Pancreas (tissue), 10 donors: ENCODE data around the gene VEGFB. TPM values are rescaled to one million over a fixed set of nuclear protein-coding genes. Genes with fewer than 3 reads are reported as not detected.

Experiments used
- ATAC-seq, 4 donors: fragments of 200-7000 bp; cut with Tn5 transposase; one replicate each; pipeline versions ENCODE4 v1.8.0 to v1.9.1; 2020; ENCODE audit warnings: mild to moderate bottlenecking in 4 of 4, moderate library complexity in 4 of 4
- DNase-seq, 6 donors: peaks; one replicate each; pipeline ENCODE4 v3.0.0-alpha.2; 2020
- FAIRE-seq: peaks from 2 replicates; lab custom pipeline; 2012; peaks lifted over from hg19 to GRCh38; lab: Jason Lieb, UNC
- H3K27ac ChIP-seq, 4 donors: fragments of 200-600 bp; sonication (generic); 1 replicate in 3 of 4; 2 replicates in 1 of 4; pipeline versions ENCODE4 v1.5.0 to v1.8.0; 2020
- H3K27me3 ChIP-seq, 4 donors: fragments of 200-600 bp; one replicate each; pipeline ENCODE4 v1.8.0; 2021
- H3K36me3 ChIP-seq, 3 donors: fragments of 200-600 bp; sonication (generic) in 1 of 3; one replicate each; pipeline versions ENCODE4 v1.5.0 to v1.8.0; 2020 to 2021
- H3K4me1 ChIP-seq, 3 donors: fragments of 200-600 bp; one replicate each; pipeline ENCODE4 v1.8.0; 2021
- H3K4me3 ChIP-seq, 4 donors: fragments of 200-600 bp; sonication (generic) in 2 of 4; one replicate each; pipeline versions ENCODE4 v1.5.0 to v1.8.0; 2020 to 2021
- H3K9me3 ChIP-seq, 4 donors: fragments of 200-600 bp; one replicate each; pipeline ENCODE4 v1.8.0; 2021
- WGBS, 2 donors: extraction: QIAGEN DNeasy Blood & Tissue Kit; methylation state at CpG; one replicate each; pipeline ENCODE4 v1.1.7; 2013; 5-methylcytosine and 5-hydroxymethylcytosine counted together
- intact Hi-C, 3 donors: fragments of 100-400 bp; cut with DNase I; formaldehyde crosslinking; loops; one replicate each; pipeline versions ENCODE4 v1.11.1 to v1.14.2; 2022
- polyA plus RNA-seq, 2 donors: library from polyadenylated mRNA; stranded (reverse); fragments of 200-250 nt; gene quantifications; one replicate each; pipeline ENCODE4 v1.2.3, GENCODE V29; 2013
- total RNA-seq, 6 donors: library from RNA; stranded (reverse); fragmentation: NEBNext Ultra II Directional in 4 of 6; extraction: Animal tissue kit (Norgen Biotek cat#: 25700) in 4 of 6; gene quantifications; one replicate each; pipeline versions ENCODE4 v1.2.1 to v1.2.4, GENCODE V29; 2021 to 2023
- TF ChIP-seq, protein P1 (sequence below), 4 donors: fragments of 200-600 bp; sonication (generic) in 3 of 4; IDR thresholded peaks; one replicate each; pipeline versions ENCODE4 v1.5.0 to v1.8.0; 2021; ENCODE audit warnings: antibody characterized with exemption in 4 of 4
- donor health status: healthy with polysubstance abuse.
- donor health status: DM: no; HTN: no; CAD: no; lungs with moderate emphysema.
- donor health status: DM: no; HTN: no; CAD: no.
- donor health status: control.
- donor health status: control.
- donor health status: Bipolar disorder and iron deficiency.
- donor health status: DM: yes; HTN: yes; CAD: no.
- donor health status: DM: no; HTN: no; CAD: no.
- donor health status: DM: no; HTN: no; CAD: no.
- donor health status: DM: yes; HTN: yes; CAD: no.

VEGFB gene
- total and polyA plus RNA-seq, 8 donors: 54.1 to 115 (median 63.2) TPM

DNA sequence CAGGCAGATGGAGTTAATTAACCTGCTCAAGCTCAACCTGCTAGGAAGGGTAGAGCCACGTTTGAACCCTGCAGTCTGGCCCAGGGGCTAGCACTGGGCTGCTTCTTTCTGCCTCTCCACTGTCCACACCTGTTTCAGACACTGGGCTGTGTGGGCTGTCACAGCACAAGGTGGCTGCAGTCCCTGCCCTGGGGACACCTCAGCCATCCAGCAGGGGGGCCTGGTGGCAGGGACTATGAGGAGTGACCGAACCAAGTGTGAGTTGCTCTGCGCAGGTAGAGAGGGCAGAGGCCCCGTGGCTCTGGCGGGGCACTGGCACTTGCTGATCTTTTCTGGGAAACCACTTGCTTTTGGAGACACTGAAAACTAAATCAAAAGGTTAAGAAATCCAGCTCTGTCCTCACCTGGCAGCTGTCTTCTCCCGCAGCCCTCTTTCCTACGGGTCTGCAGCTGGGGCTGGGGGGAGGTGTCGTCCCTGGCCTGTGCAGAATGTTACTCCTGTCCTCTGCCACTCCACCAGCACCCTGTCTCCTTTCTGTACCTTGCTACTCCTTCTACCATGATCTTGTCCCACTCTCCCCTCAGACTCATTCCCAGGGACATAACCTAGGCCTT lies 44.3 kb downstream of the VEGFB start:
- H3K9me3 ChIP-seq: no peaks in the 10 kb centered on the region
- TF ChIP-seq, protein P1, sequence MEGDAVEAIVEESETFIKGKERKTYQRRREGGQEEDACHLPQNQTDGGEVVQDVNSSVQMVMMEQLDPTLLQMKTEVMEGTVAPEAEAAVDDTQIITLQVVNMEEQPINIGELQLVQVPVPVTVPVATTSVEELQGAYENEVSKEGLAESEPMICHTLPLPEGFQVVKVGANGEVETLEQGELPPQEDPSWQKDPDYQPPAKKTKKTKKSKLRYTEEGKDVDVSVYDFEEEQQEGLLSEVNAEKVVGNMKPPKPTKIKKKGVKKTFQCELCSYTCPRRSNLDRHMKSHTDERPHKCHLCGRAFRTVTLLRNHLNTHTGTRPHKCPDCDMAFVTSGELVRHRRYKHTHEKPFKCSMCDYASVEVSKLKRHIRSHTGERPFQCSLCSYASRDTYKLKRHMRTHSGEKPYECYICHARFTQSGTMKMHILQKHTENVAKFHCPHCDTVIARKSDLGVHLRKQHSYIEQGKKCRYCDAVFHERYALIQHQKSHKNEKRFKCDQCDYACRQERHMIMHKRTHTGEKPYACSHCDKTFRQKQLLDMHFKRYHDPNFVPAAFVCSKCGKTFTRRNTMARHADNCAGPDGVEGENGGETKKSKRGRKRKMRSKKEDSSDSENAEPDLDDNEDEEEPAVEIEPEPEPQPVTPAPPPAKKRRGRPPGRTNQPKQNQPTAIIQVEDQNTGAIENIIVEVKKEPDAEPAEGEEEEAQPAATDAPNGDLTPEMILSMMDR (IDR thresholded peaks at IDR 0.05): no peak
- ATAC-seq: no peak
- no peaks in the 10 kb centered on the region for H3K27me3 ChIP-seq
- intact Hi-C loops: no loop called here
- H3K36me3 ChIP-seq: no peaks in the 10 kb centered on the region
- no peak overlapping the region for H3K4me3 ChIP-seq
- DNase-seq: peak in 1 of 6 donors; percentile 43
- peaks cover 1 to 5% (median 2%) of the 10 kb centered on the region in 3 donors for H3K4me1 ChIP-seq
- no peak overlapping the region for H3K27ac ChIP-seq
- 80 to 81% methylated on average over 8 of the region's 8 CpGs for WGBS, 2 donors
- no peak for FAIRE-seq

DNA sequence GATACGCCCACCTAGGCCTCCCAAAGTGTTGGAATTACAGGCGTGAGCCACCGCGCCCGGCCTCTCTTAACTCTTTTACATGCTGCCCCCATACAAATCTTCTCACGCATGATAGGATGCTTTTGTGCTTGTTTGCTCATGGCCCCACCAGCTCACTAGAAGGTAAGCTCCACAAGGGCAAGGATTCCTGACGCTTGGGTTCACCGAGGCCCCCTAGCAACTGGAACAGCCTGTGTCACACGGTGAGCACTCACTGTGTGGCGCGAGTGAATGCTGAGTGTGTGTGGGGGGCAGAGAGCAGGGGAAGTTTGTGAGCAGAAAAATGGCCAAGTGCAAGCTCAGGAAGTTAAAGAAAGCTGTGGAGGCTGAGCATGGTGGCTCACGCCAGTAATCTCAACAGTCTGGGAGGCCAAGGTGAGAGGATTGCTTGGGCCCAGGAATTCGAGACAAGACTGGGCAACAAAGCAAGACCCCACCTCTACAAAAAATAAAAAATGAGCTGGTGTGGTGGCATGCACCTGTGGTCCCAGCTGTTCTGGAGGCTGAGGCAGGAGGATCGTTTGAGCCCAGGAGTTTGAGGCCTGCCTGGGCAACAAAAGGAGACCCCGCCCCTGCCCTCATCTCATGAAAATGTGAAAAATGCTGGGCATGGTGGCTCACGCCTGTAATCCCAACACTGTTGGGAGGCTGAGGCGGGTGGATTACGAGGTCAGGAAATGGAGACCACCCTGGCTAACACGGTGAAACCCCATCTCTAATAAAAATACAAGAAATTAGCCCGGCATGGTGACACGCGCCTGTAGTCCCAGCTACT lies 47.8 kb downstream of the VEGFB start:
- H3K4me1 ChIP-seq: peaks cover 13 to 14% (median 14%) of the 10 kb centered on the region in 3 donors
- 93 to 96% methylated on average over 22 of the region's 22 CpGs for WGBS, 2 donors
- DNase-seq (peak in 1 of 6 donors; percentile 20), FAIRE-seq (no peak), ATAC-seq (no peak)
- no peak overlapping the region for H3K27ac ChIP-seq
- no peaks in the 10 kb centered on the region for H3K9me3 ChIP-seq
- TF ChIP-seq, protein P1 (IDR thresholded peaks at IDR 0.05): no peak
- no peak overlapping the region for H3K4me3 ChIP-seq
- no peaks in the 10 kb centered on the region for H3K27me3 ChIP-seq
- no peaks in the 10 kb centered on the region for H3K36me3 ChIP-seq
- intact Hi-C loops: no loop called here

DNA sequence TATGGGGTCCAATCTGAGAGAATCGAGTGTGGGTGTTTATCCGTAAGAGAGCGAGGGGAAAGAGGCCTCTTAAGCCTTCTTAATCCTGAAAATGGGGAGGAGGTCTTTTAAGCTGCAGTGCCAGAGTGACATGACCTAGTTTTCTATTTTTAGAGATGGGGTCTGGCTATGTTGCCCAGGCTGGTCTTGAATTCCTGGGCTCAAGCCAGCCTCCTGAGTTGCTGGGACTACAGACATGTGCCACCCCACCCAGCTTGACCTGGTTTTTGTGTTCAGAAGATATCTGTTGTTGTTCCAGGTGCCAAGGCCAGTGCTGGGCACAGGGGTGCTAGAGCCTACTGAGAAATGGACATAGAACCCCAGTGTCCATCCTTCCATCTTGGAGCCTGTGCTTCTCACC lies 48.7 kb downstream of the VEGFB start:
- H3K4me1 ChIP-seq: peaks cover 13 to 14% (median 14%) of the 10 kb centered on the region in 3 donors
- intact Hi-C loops: no loop called here
- FAIRE-seq (no peak), DNase-seq (no peak), ATAC-seq (no peak)
- H3K27ac ChIP-seq: no peak overlapping the region
- WGBS, 2 donors: 93% methylated on average over 3 of the region's 3 CpGs
- no peaks in the 10 kb centered on the region for H3K27me3 ChIP-seq
- H3K9me3 ChIP-seq: no peaks in the 10 kb centered on the region
- TF ChIP-seq, protein P1 (IDR thresholded peaks at IDR 0.05): no peak
- H3K4me3 ChIP-seq: no peak overlapping the region
- H3K36me3 ChIP-seq: no peaks in the 10 kb centered on the region

GRCh38 chr11:64284048-64284961 lies 49.9 kb downstream of the VEGFB start, which contains the start of gene BAD:
BAD (minus strand) TSS chr11:64284665; CDS start chr11:64284368, 297 bp downstream.
- ATAC-seq: peak; percentile 82 to 94 (median 91)
- DNase-seq: peak; percentile 93 to 98 (median 96)
- 2% methylated on average over 40 to 44 of the region's 44 CpGs for WGBS, 2 donors
- TF ChIP-seq, protein P1 (IDR thresholded peaks at IDR 0.05): no peak
- peak within 1 kb of the TSS; percentile 80 to 92 (median 88) for H3K27ac ChIP-seq
- intact Hi-C loops: no loop called here
- no peaks in the 10 kb centered on the region for H3K27me3 ChIP-seq
- H3K4me3 ChIP-seq: peak within 1 kb of the TSS; percentile 53 to 91 (median 80)
- no peaks in the 10 kb centered on the region for H3K36me3 ChIP-seq
- no peak for FAIRE-seq
- H3K4me1 ChIP-seq: peaks cover 13 to 14% (median 14%) of the 10 kb centered on the region in 3 donors
- H3K9me3 ChIP-seq: no peaks in the 10 kb centered on the region
